Stimulated activated CD8-positive, alpha-beta memory T cell treated with anti-CD3 and anti-CD28 coated beads, Interleukin-7, amount 100 ng/mL, for 1 hour (primary cell): Measurements from ENCODE around the gene LTV1.
A peak's percentile ranks its signal among the peaks of the same experiment; 100 is the strongest.
"Not testable (repeated sequence)": the region's sequence is repeated elsewhere in the genome, so short reads cannot be mapped to it uniquely, and the experiment has no call there.

Experiments
- DNase-seq, 2 donors: peaks; one replicate each; pipeline ENCODE4 v3.0.0-alpha.2; 2020; ENCODE audit warnings: low read depth in 2 of 2

The LTV1 gene, protein sequence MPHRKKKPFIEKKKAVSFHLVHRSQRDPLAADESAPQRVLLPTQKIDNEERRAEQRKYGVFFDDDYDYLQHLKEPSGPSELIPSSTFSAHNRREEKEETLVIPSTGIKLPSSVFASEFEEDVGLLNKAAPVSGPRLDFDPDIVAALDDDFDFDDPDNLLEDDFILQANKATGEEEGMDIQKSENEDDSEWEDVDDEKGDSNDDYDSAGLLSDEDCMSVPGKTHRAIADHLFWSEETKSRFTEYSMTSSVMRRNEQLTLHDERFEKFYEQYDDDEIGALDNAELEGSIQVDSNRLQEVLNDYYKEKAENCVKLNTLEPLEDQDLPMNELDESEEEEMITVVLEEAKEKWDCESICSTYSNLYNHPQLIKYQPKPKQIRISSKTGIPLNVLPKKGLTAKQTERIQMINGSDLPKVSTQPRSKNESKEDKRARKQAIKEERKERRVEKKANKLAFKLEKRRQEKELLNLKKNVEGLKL

DNA sequence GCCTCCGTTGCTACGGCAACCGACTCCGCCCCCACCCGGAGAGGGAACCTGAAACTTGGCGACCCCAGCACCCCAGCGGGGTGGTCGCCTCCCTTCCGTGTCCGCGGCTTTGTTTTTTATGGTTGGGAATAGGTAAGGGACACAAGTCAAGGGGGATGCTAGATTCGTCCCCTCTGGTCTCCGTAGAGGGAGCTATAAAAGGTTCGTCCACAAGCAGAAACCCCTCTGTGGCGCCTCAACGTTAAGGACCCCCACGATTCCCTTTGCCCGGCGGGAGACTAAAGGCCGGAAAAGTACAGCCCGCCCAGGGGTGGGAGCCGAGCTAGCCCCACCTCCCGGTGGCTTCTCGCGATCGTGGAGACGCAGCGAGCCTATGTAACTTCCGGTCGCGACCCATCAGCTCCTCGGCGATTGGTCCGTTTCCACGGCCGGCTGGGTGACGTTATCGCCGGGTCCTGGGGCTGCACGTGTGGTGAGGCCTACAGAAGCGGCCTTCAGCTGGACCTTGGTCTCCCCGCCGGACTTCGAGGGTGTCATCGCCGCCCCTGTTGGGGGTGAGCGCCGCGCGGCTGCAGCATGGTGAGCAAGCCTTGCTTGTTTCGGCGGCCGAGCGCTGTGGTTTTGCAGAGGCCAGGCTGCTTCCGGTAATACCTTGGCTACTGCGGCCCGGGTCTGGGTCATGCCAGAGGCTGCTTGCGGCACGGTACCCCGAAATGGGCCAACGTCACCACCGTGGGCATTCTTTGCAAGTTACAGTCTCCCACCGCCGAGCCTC lies at the start of gene LTV1:
Gene LTV1, plus strand, starts transcription at position 437 of the 775 bp plus-strand sequence. Its CDS starts 140 bp downstream, at position 577.
- peak; percentile 83 to 84 for DNase-seq

DNA sequence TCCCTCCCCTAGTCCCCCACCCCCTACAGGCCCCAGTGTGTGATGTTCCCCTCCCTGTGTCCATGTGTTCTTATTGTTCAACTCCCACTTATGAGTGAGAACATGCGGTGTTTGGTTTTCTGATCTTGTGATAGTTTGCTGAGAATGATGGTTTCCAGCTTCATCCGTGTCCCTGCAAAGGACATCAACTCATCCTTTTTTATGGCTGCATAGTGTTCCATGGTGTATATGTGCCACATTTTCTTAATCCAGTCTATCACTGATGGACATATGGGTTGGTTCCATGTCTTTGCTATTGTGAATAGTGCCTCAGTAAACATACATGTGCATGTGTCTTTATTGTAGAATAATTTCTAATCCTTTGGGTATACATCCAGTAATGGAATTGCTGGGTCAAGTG lies 46.6 kb upstream of the LTV1 start:
- DNase-seq = not testable (repeated sequence)

DNA sequence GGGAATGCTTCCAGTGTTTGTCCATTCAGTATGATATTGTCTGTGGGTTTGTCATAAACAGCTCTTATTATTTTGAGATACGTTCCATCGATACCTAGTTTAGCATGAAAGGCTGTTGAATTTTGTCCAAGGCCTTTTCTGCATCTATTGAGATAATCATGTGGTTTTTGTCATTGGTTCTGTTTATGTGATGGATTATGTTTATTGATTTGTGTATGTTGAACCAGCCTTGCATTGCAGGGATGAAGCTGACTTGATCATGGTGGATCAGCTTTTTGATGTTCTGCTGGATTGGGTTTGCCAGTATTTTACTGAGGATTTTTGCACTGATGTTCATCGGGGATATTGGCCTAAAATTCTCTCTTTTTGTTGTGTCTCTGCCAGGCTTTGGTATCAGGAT lies 44.7 kb upstream of the LTV1 start:
- not testable (repeated sequence) for DNase-seq

DNA sequence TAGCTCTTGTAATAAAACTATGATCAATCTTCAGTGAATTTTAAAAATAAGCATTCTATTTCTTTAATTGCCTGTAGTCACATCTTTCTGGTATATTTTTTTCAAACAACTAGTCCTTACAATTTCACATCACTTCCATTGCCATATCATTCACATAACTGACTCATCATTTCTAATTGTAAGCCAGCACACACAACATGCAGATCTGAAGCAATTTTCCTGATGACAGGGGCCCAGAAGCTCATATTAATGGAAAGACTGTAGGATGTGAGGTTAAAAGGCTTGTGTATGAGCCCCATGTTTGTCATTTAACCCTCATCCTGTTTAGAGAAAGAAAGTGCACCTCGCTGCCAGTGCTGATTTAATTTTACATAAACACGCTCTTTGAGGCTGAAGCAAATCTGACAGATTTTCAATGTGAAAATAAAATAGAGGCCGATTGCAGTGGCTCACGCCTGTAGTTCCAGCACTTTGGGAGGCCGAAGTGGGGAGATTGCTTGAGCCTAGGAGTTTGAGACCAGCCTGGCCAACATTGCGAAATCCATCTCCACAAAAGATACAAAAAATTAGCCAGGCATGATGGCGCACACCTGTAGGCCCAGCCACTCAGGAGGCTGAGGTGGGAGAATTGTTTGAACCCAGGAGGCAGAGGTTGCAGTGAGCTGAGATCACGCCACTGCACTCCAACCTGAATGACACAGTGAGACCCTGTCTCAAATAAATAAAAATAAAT lies 40.1 kb upstream of the LTV1 start:
- DNase-seq = no peak

DNA sequence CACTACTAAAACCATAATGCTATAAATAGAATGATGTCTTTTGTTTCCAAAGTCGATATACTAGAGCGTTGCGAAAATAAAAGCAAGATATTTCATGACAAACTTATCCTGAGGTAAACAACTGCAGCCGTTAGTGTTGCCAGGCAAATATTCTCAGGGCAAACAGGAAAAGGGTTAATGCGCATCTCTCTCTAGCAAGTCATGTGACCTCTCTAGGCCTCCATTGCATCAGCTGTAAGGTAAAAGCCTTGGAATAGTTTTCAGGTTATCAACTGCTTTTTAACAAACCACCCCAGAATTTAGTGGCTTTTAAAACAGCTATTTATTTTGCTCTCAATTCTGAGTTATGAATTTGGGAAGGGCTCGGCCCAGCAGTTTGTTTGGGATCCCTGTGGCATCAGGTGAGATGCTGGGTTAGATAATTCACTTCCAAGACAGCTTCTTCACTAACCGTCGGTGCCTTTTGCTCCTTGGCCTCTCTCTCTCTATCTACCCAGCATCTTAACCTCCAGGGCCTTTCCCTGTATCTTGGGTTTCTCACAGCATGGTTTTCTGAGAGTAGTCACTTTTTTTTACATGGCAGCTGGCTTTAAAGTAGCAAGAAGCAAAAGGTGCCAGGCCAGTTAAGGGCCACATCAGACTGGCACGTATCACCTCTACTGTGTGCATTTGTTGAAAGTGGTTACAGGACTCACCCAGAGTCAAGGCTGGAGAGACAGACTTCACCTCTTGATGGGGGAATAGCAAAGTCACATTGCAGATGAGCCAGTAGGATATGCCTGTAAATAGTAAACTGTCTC lies 39.2 kb upstream of the LTV1 start:
- no peak for DNase-seq

DNA sequence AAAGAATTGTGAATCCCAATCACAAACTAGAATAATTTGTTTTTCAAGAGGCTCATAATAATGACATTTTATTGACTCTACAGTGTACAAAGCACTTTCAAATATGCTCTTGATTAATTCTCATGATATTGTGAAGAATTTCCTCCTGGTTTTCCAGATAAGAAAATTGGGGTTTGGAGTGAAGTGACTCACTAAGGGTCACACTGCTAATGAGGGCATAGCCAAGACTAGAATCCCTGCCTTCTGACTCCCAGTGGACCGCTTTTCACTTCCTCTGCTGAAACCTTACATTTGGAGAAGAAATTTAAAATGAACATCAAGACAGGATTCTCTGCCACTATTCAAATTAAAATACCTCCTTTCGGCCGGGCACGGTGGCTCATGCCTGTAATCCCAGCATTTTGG lies 38.3 kb upstream of the LTV1 start:
- DNase-seq = no peak

DNA sequence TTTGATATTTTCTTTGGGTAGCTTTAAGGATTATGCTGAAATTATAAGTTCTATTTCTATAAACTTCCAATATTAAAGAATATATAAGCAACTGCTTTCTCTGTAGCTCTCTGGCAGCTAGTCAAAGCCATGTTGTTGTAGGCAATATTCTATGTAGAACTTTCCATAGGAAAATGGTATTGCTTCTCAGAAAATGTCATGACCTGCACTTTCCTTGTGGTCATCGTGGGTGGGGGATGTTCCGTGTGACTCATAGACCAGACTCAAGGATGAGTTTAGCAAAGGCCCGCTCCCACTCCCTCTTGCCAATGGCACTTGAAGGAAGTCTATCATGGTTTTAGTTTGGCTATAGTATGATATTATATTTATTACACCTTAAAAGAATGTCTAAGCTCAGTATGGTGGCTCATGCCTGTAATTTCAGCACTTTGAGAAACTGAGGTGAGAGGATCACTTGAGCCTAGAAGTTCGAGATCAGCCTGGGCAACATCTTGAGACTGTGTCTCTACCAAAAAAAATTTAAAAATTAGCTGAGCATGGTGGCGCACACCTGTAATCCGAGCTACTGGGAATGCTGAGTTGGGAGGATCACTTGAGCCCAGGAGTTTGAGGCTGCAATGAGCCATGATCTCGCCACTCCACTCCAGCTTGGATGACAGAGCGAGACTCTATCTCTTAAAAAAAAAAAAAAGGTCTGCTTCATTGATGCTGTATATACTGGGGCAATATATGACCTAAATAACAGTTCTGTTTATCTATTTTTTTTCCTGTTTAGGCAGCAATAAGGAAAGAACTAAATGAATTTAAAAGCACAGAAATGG lies 36.6 kb upstream of the LTV1 start:
- DNase-seq = no peak

DNA sequence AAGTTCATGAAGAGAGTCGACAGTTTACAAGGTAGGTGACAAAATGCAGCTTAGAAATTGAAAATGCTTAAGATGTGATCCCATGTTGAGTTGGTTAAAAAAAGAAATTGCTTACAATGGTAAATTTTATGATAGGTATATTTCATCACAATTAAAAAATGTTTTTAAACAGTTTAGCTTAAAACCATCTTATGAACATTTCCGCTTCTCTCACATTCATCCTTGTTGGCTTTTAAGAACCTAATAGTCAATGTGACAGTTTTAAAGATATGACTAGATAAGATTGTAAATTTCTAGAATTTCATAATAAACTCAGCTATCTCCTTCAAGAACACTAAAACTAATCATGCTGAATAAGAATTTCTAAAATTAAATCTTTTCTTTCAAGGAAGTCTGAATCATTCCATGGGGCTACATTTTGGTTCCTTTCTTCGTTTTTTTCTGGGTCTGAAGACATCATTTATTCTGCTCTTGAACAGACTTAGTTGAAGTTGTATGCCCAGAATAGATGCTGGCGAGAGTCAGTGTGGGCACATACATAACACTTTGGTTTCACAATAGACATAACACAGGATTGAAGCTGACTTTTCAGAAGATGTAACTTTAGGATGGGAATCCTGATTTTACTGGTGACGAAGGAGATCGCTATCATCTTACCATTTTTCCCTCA lies 35.9 kb upstream of the LTV1 start:
- DNase-seq = no peak

DNA sequence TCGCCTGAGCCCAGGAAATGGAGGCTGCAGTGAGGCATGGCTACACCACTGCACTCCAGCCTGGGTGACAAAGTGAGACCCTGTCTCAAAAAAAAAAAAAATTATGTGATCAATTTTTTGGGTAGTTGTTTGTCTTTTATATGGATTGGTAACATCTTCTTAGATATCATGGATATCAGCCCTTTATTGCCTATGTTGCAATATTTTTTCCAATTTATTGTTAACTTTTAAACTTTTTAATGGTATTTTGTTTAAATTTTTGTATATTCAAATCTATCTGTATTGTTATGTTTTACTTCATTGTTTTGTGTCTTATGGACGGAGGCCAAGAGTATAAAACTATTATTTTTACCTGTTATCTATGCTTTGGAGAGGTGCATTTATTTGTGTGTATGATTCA lies 32.4 kb upstream of the LTV1 start:
- DNase-seq = no peak

DNA sequence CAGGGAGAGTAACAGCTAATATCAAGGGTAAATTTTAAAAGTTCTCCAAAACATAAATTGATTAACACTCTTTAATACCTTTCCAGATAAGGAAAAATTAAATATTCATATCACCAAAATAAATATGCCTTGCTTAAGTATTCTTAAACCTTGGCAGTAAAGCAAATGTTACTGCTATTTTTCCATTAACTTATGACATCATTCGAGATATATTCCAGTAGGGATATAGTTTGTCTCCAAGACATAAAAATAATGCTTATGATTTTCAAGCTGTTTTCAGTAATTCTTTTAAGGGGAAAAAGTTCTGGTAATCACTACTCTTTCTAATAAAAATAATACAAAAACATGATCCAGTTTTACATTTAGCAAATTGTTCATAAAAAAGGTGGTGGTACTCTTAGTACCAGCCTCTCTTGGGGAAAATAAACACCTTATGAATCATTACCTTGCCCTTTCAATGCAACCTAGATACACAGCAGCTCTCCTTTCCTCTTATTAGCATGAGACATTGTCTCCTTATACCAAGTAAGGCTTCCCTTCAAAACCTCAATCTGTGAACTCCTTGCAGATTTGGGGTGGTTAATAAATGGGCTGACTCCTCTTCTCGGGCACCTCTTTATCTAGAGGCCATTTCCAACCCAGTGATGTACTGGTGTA lies 31.5 kb upstream of the LTV1 start:
- DNase-seq = no peak

DNA sequence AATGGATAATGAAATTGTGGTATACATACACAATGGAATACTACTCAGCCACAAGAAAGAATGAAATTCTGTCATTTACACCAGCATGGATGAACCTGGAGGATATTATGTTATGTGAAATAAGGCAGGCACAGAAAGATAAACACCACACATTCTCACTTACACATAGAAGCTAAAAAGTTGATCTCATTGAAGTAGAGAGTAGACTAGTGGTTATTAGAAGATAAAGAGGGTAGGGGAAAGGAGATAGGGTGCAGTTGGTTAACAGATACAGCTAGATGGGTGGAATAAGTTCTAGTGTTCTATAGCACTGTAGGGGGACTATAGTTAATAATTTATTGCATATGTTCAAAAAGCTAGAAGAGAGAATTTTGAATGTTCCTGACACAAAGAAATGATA lies 25.5 kb upstream of the LTV1 start:
- no peak for DNase-seq

DNA sequence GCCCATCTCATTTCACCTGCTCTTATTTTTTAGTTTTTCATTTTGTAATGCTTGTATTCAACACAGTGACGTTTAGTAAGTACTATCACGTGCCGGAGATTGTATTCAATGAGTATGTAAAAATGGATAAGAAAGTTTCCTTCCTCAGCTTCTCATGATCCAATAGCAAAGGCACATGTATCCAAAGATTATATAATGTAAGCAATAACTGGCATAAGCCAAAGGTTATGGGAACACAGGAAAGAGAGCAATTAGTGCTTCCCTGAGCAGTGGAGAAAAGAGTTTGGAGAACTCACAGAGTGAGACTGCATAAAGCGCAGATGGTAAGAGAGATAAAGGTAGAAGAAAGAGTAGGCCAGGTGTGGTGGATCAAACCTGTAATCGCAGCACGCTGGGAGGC lies 21.8 kb upstream of the LTV1 start:
- DNase-seq = no peak

DNA sequence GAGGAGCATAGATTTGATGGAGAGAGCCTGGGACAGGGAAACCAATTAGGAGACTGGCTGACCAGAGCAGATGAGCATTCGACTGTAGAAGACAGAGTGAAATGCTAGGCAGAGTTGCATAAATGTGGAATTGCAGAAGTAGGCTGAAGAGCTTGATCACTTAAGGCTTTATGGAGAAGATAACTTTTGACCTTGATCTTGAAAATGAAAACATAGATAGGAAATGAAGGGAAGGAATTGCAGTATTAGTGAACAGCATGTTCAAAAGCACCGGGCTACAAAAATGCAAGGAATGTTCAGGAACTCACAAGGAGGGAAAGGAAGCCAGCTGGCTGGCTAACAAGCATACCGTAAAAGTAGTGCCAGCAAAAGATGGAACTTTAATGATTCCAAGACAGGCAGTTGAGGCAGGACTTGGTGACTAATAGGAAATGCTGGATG lies 20.5 kb upstream of the LTV1 start:
- no peak for DNase-seq

DNA sequence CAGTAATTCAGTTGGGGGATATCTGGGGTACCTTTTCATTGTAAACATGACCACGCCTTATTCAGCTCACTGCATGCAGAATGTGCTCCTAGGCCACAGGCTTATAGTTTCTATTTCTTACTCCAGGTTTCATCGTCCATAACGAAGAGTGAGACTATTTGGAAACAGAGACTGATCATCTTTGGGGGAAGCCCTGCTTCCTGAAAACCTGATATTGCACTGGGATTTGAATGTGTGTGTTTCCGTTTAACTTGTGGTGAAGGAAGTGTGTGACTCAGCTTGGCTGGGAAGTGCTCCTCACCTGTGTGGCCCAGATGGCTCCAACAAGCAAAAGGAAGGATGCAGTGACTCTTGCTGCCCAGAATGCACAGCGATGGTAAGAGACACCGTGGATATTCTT lies 19.6 kb upstream of the LTV1 start:
- no peak for DNase-seq

DNA sequence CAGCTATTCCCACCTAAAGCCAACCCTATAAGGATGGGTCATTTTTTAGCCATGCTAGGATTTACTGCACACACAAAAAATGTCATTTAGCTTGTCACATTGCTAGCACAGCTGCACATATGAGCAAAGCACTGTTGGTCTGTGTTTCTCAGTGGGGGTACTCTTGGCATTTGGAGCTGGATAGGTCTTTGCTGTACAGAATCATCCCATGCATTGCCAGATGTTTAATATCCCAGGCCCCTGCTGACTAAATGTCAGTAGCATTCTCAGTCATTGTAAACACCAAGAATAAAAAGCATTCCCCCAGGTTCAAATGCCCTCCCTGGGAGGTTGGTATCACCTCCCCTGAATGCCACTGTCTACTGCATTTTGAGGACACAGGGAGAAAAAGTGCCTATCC lies 14.6 kb upstream of the LTV1 start:
- no peak for DNase-seq

DNA sequence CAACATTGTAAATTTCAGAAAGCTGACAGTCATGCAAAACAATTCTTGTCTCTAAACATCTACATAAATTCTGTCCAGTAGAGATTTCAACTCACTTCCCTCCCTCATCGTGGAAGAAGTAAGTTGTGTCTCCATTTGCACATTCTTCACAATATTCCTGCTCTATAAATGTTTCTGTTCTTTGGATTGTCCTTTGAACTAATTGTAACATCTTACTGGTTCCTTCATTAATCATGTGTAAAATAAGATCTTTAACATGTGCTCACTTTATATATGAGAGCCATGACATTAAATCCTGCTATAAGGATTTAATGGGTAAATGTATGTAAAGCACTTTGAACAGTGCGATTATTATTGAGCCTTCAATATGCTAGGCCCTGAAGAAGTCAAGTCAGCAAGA lies 7.0 kb upstream of the LTV1 start:
- no peak for DNase-seq

DNA sequence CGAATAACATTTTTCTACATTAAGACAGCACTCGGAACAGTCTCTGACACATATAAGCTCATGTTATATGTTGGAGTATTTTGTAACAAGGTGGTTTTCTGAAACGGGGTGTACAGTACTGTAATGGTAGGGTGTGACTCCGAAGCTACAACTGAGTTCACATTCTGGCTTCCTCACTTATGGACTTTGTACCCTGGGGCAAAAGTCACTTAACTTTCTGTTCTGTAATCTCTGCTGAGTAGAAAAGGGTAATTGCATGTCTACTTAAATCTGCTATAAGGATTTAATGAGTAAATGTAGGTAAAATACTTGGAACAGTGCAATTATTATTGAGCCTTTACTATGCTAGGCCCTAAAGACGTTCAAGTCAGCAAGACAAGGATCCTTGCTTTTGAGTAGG lies 4.7 kb upstream of the LTV1 start:
- DNase-seq = no peak

DNA sequence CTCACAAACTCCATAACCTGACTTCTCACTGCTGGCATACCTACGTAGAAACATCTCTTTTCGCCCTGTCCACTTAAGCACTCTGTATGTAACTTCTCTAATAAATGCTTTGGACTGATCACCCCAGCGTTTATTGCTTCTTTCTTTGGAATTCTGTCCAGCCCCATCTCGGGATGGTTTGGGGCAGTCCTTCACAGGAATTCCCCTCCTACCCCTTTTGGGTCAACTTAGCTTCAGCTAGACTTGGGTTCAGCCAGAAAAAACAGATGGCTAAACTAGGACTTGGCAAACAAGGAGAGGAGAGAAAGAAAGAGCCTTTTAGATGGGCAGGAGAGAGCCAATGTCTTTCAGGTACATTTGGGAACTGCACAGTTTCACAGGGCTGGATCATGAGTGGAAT lies 3.9 kb upstream of the LTV1 start:
- DNase-seq = no peak

DNA sequence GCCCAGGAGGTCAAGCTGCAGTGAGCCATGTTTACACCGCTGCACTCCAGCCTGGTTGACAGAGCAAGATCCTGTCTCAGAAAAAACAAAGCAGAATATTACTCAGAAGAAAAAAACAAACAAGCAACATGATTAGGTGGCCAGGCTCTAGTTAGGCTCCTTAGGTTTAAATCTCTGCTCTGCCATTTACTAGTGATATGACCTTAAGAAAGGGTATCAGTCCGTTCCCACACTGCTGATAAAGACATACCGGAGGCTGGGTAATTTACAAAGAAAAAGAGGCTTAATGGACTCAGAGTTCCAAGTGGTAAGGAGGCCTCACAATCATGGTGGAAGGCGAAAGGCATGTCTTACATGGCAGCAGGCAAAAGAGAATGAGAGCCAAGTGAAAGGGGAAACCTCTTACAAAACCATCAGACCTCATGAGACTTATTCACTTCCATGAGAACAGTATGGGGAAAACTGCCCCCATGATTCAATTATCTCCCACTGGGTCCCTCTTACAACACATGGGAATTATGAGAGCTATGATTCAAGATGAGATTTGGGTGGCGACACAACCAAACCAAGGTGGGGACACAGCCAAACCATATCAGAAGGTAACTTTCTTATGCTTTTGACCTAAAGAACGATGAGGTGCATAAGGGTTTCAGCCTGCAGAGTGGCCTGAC lies 2.4 kb upstream of the LTV1 start:
- no peak for DNase-seq
